Keratinocyte (primary cell): ENCODE results near the gene C10orf90. TPM values are rescaled to one million over a fixed set of nuclear protein-coding genes. Genes with fewer than 3 reads are reported as not detected.

ENCODE experiments used
- DNase-seq: peaks from one replicate; pipeline ENCODE4 v3.0.0-alpha.2; 2011; ENCODE audit warnings: low read depth, missing footprints, low spot score
- FAIRE-seq: peaks from 2 replicates; lab custom pipeline; 2011; peaks lifted over from hg19 to GRCh38; lab: Jason Lieb, UNC
- H2AFZ ChIP-seq: 2 replicates; pipeline ENCODE4 v1.6.0; 2012; ENCODE audit warnings: low read length, control low read depth, inconsistent platforms; ENCODE audit not compliant: control insufficient read depth
- H3K27ac ChIP-seq: 2 replicates; pipeline ENCODE4 v1.5.1; 2011; ENCODE audit warnings: low read length; ENCODE audit not compliant: control insufficient read depth, insufficient read depth
- H3K27me3 ChIP-seq: 3 replicates; pipeline ENCODE4 v1.6.0; 2011; ENCODE audit warnings: low read length; ENCODE audit not compliant: control insufficient read depth, insufficient read depth; ENCODE audit errors: extremely low read depth
- H3K36me3 ChIP-seq, 2 experiments: 2 replicates in 1 of 2; 3 replicates in 1 of 2; pipeline ENCODE4 v1.5.1; 2011; ENCODE audit warnings: low read length in 2 of 2, mild to moderate bottlenecking in 1 of 2; ENCODE audit not compliant: control insufficient read depth in 2 of 2, insufficient read depth in 2 of 2; ENCODE audit errors: extremely low read depth in 1 of 2
- H3K4me1 ChIP-seq: 3 replicates; pipeline ENCODE4 v1.5.1; 2011; ENCODE audit warnings: low read length; ENCODE audit not compliant: control insufficient read depth, insufficient read depth; ENCODE audit errors: extremely low read depth
- H3K4me2 ChIP-seq: 3 replicates; pipeline ENCODE4 v1.6.0; 2011; ENCODE audit warnings: low read depth, low read length; ENCODE audit not compliant: control insufficient read depth, insufficient read depth; ENCODE audit errors: extremely low read depth
- H3K4me3 ChIP-seq, 3 experiments: fragments of 200-600 bp in 1 of 3; sonication (generic) in 1 of 3; 2 replicates in 2 of 3; 3 replicates in 1 of 3; pipeline ENCODE4 v1.5.1; 2011 to 2016; ENCODE audit warnings: low read length in 3 of 3, mild to moderate bottlenecking in 3 of 3, control low read depth in 2 of 3, inconsistent platforms in 1 of 3, low read depth in 1 of 3, mixed read lengths in 1 of 3, mixed run types in 1 of 3, moderate library complexity in 1 of 3; ENCODE audit not compliant: control insufficient read depth in 2 of 3, insufficient read depth in 2 of 3; ENCODE audit errors: extremely low read depth in 1 of 3
- H3K79me2 ChIP-seq: 2 replicates; pipeline ENCODE4 v1.6.0; 2012; ENCODE audit warnings: low read length; ENCODE audit not compliant: control insufficient read depth, insufficient read depth
- H3K9ac ChIP-seq: 3 replicates; pipeline ENCODE4 v1.6.0; 2011; ENCODE audit warnings: low read length; ENCODE audit not compliant: control insufficient read depth, insufficient read depth; ENCODE audit errors: extremely low read depth
- H3K9me1 ChIP-seq: 3 replicates; pipeline ENCODE4 v1.6.0; 2011; ENCODE audit warnings: low read length; ENCODE audit not compliant: control insufficient read depth, insufficient read depth; ENCODE audit errors: extremely low read depth
- H3K9me3 ChIP-seq: 2 replicates; pipeline ENCODE4 v1.5.1; 2012; ENCODE audit warnings: low read depth, low read length; ENCODE audit not compliant: control insufficient read depth
- H4K20me1 ChIP-seq: 3 replicates; pipeline ENCODE4 v1.6.0; 2011; ENCODE audit warnings: low read length; ENCODE audit not compliant: control insufficient read depth, insufficient read depth; ENCODE audit errors: extremely low read depth
- EZH2 ChIP-seq: IDR thresholded peaks from one replicate; pipeline ENCODE4 v1.6.1; 2012; ENCODE audit warnings: inconsistent platforms, mild to moderate bottlenecking, low read length, moderate library complexity
- dilution Hi-C: fragments of 300-500 bp; cut with MboI; formaldehyde crosslinking; loops from one replicate; pipeline ENCODE4 v1.7.0; 2020; ENCODE audit warnings: low sequenced_read_pairs; ENCODE audit not compliant: extremely low pct_ligation_motif_present
- polyA minus RNA-seq, 3 experiments: library from RNA; depleted of rRNA, polyadenylated mRNA; stranded (reverse); fragments of >200 nt; gene quantifications; 1 replicate in 1 of 3; 2 replicates in 1 of 3; 3 replicates in 1 of 3; pipeline ENCODE4 v1.2.3, GENCODE V29; 2011
- polyA plus RNA-seq, 5 experiments: library from polyadenylated mRNA; depleted of rRNA in 3 of 5; stranded (reverse) in 3 of 5; stranded (forward) in 1 of 5; unstranded in 1 of 5; fragments of >200 nt; gene quantifications; 1 replicate in 1 of 5; 2 replicates in 3 of 5; 3 replicates in 1 of 5; pipeline versions ENCODE4 v1.2.1 to v1.2.3, GENCODE V29; 2011 to 2012; ENCODE audit warnings: missing spikeins in 2 of 5, low read depth in 1 of 5, low replicate concordance in 1 of 5
- TF ChIP-seq, protein P1 (sequence below), 3 experiments: IDR thresholded peaks in 1 of 3; conservative IDR thresholded peaks in 1 of 3; optimal IDR thresholded peaks in 1 of 3; 2 replicates in 2 of 3; 3 replicates in 1 of 3; pipeline versions ENCODE3 to v1.5.1; 2011; ENCODE audit warnings: low read length in 3 of 3, mild to moderate bottlenecking in 3 of 3, moderate library complexity in 2 of 3, control low read depth in 1 of 3, inconsistent platforms in 1 of 3; ENCODE audit not compliant: insufficient read depth in 2 of 3; ENCODE audit errors: extremely low read depth in 1 of 3

The C10orf90 gene
- polyA plus RNA-seq (not detected in 3 replicates), polyA minus RNA-seq (not detected in 3 replicates)
- not detected for polyA plus RNA-seq (2011; ENCODE audit: low read depth)
- polyA plus RNA-seq (2011; cell fraction: cytosol; rRNA removed): not detected in 2 replicates
- not detected in 2 replicates for polyA plus RNA-seq (2011; cell fraction: nucleus; rRNA removed)
- not detected in 2 replicates for polyA plus RNA-seq (2012; ENCODE audit: low replicate concordance)
- polyA minus RNA-seq (2011; cell fraction: cytosol; rRNA and poly(A)+ RNA removed): not detected
- polyA minus RNA-seq (2011; cell fraction: nucleus; rRNA and poly(A)+ RNA removed): not detected in 2 replicates

GRCh38 chr10:126670056-126670894, at the start of gene C10orf90:
C10orf90 (minus strand) TSS chr10:126670693; CDS start chr10:126670480, 213 bp downstream.
- H3K79me2 ChIP-seq: no peaks in the 10 kb centered on the region
- dilution Hi-C loops: no loop called here
- no peaks in the 10 kb centered on the region for H3K9me3 ChIP-seq
- H2AFZ ChIP-seq: no peak within 1 kb of the TSS
- no peaks in the 10 kb centered on the region for H3K9me1 ChIP-seq
- no peaks in the 10 kb centered on the region for H3K36me3 ChIP-seq
- no peaks in the 10 kb centered on the region for H4K20me1 ChIP-seq
- FAIRE-seq (no peak), DNase-seq (no peak)
- no peak within 1 kb of the TSS for H3K4me3 ChIP-seq
- H3K27me3 ChIP-seq: no peaks in the 10 kb centered on the region
- no peak within 1 kb of the TSS for H3K4me2 ChIP-seq
- H3K27ac ChIP-seq: no peak within 1 kb of the TSS
- H3K4me1 ChIP-seq: no peaks in the 10 kb centered on the region
- H3K9ac ChIP-seq: no peak within 1 kb of the TSS
- no peak for TF ChIP-seq EZH2
- TF ChIP-seq, protein P1, sequence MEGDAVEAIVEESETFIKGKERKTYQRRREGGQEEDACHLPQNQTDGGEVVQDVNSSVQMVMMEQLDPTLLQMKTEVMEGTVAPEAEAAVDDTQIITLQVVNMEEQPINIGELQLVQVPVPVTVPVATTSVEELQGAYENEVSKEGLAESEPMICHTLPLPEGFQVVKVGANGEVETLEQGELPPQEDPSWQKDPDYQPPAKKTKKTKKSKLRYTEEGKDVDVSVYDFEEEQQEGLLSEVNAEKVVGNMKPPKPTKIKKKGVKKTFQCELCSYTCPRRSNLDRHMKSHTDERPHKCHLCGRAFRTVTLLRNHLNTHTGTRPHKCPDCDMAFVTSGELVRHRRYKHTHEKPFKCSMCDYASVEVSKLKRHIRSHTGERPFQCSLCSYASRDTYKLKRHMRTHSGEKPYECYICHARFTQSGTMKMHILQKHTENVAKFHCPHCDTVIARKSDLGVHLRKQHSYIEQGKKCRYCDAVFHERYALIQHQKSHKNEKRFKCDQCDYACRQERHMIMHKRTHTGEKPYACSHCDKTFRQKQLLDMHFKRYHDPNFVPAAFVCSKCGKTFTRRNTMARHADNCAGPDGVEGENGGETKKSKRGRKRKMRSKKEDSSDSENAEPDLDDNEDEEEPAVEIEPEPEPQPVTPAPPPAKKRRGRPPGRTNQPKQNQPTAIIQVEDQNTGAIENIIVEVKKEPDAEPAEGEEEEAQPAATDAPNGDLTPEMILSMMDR (optimal IDR thresholded peaks at IDR 0.05 in 1 of 3, IDR thresholded peaks at IDR 0.05 in 1 of 3, conservative IDR thresholded peaks at IDR 0.05 in 1 of 3; ENCODE audit: extremely low read depth in 1 of 3, insufficient read depth in 2 of 3, low read length in 3 of 3): no peak

DNA sequence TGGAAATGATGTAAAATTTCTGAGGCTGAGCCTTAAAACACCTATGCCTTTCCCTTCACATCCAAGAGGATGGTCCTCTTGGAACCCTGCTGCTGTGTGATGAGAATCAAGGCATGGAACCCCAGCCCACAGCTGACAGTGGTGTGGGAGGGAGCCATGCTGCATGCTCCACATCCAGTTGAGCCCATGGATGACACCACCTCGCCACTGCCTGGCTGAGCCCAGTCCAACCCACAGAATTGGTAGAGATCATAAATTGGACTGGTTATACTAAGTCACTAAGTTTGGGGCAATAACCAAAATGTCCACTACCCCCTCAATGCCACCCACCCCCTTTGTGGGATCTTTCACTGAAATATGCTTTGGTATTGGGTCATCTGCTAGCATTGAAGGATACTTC, 45.9 kb upstream of the C10orf90 start:
- H3K9me1 ChIP-seq: no peaks in the 10 kb centered on the region
- H3K27me3 ChIP-seq: no peaks in the 10 kb centered on the region
- no peak overlapping the region for H3K4me3 ChIP-seq
- H3K9ac ChIP-seq: no peak overlapping the region
- FAIRE-seq: no peak
- TF ChIP-seq, protein P1 (optimal IDR thresholded peaks at IDR 0.05 in 1 of 3, IDR thresholded peaks at IDR 0.05 in 1 of 3, conservative IDR thresholded peaks at IDR 0.05 in 1 of 3; ENCODE audit: extremely low read depth in 1 of 3, insufficient read depth in 2 of 3, low read length in 3 of 3): no peak
- no peak for TF ChIP-seq EZH2
- dilution Hi-C loops: no loop called here
- no peaks in the 10 kb centered on the region for H3K4me1 ChIP-seq
- no peak overlapping the region for H3K4me2 ChIP-seq
- no peak overlapping the region for H3K27ac ChIP-seq
- no peaks in the 10 kb centered on the region for H3K79me2 ChIP-seq
- no peak overlapping the region for H2AFZ ChIP-seq
- no peak for DNase-seq
- H3K9me3 ChIP-seq: no peaks in the 10 kb centered on the region
- H4K20me1 ChIP-seq: no peaks in the 10 kb centered on the region
- no peaks in the 10 kb centered on the region for H3K36me3 ChIP-seq
